ENCODE results near the gene RRP1B. TPM values are rescaled to one million over a fixed set of nuclear protein-coding genes. Genes with fewer than 3 reads are reported as not detected.
"Not testable (repeated sequence)": the region's sequence is repeated elsewhere in the genome, so short reads cannot be mapped to it uniquely, and the experiment has no call there.

RRP1B gene
- total RNA-seq, 1 donor from 2014 or later, result 45.0 TPM

- DNase-seq (ENCODE audit: low spot score), result no peak
- Histone ChIP-seq H3K27ac (no peak overlapping the region), H3K9ac (no peak overlapping the region), H3K4me1 (no peaks in the 10 kb centered on the region), H3K79me2 (ENCODE audit: low read depth) (no peaks in the 10 kb centered on the region), H3K9me3 (ENCODE audit: low read depth) (no peaks in the 10 kb centered on the region), H3K27me3 (no peaks in the 10 kb centered on the region), H3K36me3 (no peaks in the 10 kb centered on the region), H3F3A (ENCODE audit: low read depth) (no peaks in the 10 kb centered on the region), H3K4me2 (no peak overlapping the region), H3K4me3 (no peak overlapping the region), H4K20me1 (ENCODE audit: low read depth) (no peaks in the 10 kb centered on the region), H2AFZ (replicated peaks) (no peak overlapping the region)
- Mint-ChIP-seq H3K4me1 (peaks cover 11% of the 10 kb centered on the region), H3K9me3 (peaks cover 1% of the 10 kb centered on the region), H3K27me3 (ENCODE audit: insufficient read depth, low read depth) (no peaks in the 10 kb centered on the region), H3K27ac (no peak overlapping the region), H3K4me3 (no peak overlapping the region), H3K36me3 (peaks cover 3% of the 10 kb centered on the region)
- TF ChIP-seq EZH2 (IDR thresholded peaks at IDR 0.05) (no peak), EZH2phosphoT487 (IDR thresholded peaks at IDR 0.05) (no peak), CTCF (IDR thresholded peaks at IDR 0.05) (no peak)
These were observed 44.5 kb upstream of the RRP1B start for GRCh38 chr21:43614839-43615238.

- H3K4me1 Mint-ChIP-seq, H3K36me3 Mint-ChIP-seq: not testable (repeated sequence)
These were observed 42.5 kb upstream of the RRP1B start for GRCh38 chr21:43616861-43617260.

GRCh38 chr21:43618940-43619339 lies 40.4 kb upstream of the RRP1B start:
- H3K4me1 Mint-ChIP-seq, result no peaks in the 10 kb centered on the region

More at GRCh38 chr21:43616861-43617260, 42.5 kb upstream of the RRP1B start:
- H3K36me3 ChIP-seq; H3K9me3 Mint-ChIP-seq; H3K4me1 ChIP-seq; H3K9me3 ChIP-seq (ENCODE audit: low read depth); H3K4me3 ChIP-seq; H3F3A ChIP-seq (ENCODE audit: low read depth); H3K4me2 ChIP-seq; H3K27me3 Mint-ChIP-seq (ENCODE audit: insufficient read depth, low read depth); H4K20me1 ChIP-seq (ENCODE audit: low read depth); H2AFZ ChIP-seq (replicated peaks); H3K27ac Mint-ChIP-seq; H3K9ac ChIP-seq; H3K27ac ChIP-seq; H3K27me3 ChIP-seq; H3K79me2 ChIP-seq (ENCODE audit: low read depth); DNase-seq (ENCODE audit: low spot score); H3K4me3 Mint-ChIP-seq: not testable (repeated sequence)

DNA sequence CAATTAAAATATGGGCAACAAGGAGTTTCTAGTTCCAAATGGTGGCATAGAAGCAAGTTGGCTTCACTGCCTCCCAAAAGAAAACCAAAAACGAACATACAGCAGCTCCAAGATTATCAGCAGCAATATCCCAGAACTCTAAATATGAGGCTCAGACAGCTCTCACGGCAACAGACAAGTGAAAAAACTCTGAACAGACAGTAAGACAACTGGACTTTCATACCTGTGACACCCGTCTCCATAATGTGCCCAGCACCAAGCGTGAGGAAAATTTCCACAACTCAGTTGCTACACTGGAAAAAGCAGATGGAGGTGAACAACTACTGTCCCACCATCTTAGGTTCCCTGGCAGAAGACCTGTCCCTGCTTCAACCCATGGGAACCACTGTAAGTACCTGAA lies 40.0 kb upstream of the RRP1B start:
- no peak overlapping the region for H2AFZ ChIP-seq (replicated peaks)
- Mint-ChIP-seq H3K4me1 (no peaks in the 10 kb centered on the region), H3K36me3 (peaks cover 6% of the 10 kb centered on the region), H3K9me3 (peaks cover 10% of the 10 kb centered on the region), H3K27ac (no peak overlapping the region), H3K27me3 (ENCODE audit: insufficient read depth, low read depth) (peaks cover 2% of the 10 kb centered on the region), H3K4me3 (no peak overlapping the region)
- no peak for DNase-seq (ENCODE audit: low spot score)
- H3F3A ChIP-seq (ENCODE audit: low read depth), result no peaks in the 10 kb centered on the region
- no peaks in the 10 kb centered on the region for H4K20me1 ChIP-seq (ENCODE audit: low read depth)
- H3K4me1 ChIP-seq, result no peaks in the 10 kb centered on the region
- TF ChIP-seq CTCF (IDR thresholded peaks at IDR 0.05), result no peak
- no peak for TF ChIP-seq EZH2phosphoT487 (IDR thresholded peaks at IDR 0.05)
- TF ChIP-seq EZH2 (IDR thresholded peaks at IDR 0.05), result no peak
- H3K4me2 ChIP-seq, result no peak overlapping the region
- H3K9ac ChIP-seq, result no peak overlapping the region
- no peak overlapping the region for H3K4me3 ChIP-seq
- H3K27ac ChIP-seq, result no peak overlapping the region
- no peaks in the 10 kb centered on the region for H3K9me3 ChIP-seq (ENCODE audit: low read depth)
- H3K27me3 ChIP-seq, result no peaks in the 10 kb centered on the region
- H3K79me2 ChIP-seq (ENCODE audit: low read depth), result no peaks in the 10 kb centered on the region
- H3K36me3 ChIP-seq, result no peaks in the 10 kb centered on the region

More at GRCh38 chr21:43618940-43619339, 40.4 kb upstream of the RRP1B start:
- no peak overlapping the region for H3K4me3 Mint-ChIP-seq
- H3K4me3 ChIP-seq, result no peak overlapping the region
- H4K20me1 ChIP-seq (ENCODE audit: low read depth), result no peaks in the 10 kb centered on the region
- H3K27me3 ChIP-seq, result no peaks in the 10 kb centered on the region
- H3K9me3 Mint-ChIP-seq, result peaks cover 10% of the 10 kb centered on the region
- no peaks in the 10 kb centered on the region for H3K9me3 ChIP-seq (ENCODE audit: low read depth)
- no peak overlapping the region for H3K4me2 ChIP-seq
- H3K9ac ChIP-seq, result no peak overlapping the region
- H3K27ac Mint-ChIP-seq, result no peak overlapping the region
- H3K27me3 Mint-ChIP-seq (ENCODE audit: insufficient read depth, low read depth), result peaks cover 2% of the 10 kb centered on the region
- no peak overlapping the region for H3K27ac ChIP-seq
- H3F3A ChIP-seq (ENCODE audit: low read depth), result no peaks in the 10 kb centered on the region
- TF ChIP-seq CTCF (IDR thresholded peaks at IDR 0.05) (no peak), EZH2phosphoT487 (IDR thresholded peaks at IDR 0.05) (no peak), EZH2 (IDR thresholded peaks at IDR 0.05) (no peak)
- no peaks in the 10 kb centered on the region for H3K79me2 ChIP-seq (ENCODE audit: low read depth)
- no peak for DNase-seq (ENCODE audit: low spot score)
- no peak overlapping the region for H2AFZ ChIP-seq (replicated peaks)
- peaks cover 6% of the 10 kb centered on the region for H3K36me3 Mint-ChIP-seq
- H3K36me3 ChIP-seq, result no peaks in the 10 kb centered on the region
- no peaks in the 10 kb centered on the region for H3K4me1 ChIP-seq

All from neural progenitor cell (in vitro differentiated cells).